SK-MEL-5 (cell line): ENCODE measurements around the gene DSP. TPM values are rescaled to one million over a fixed set of nuclear protein-coding genes. Genes with fewer than 3 reads are reported as not detected.

Experiments
- DNase-seq: peaks from one replicate; pipeline ENCODE4 v3.0.0-alpha.2; 2016; ENCODE audit warnings: low read depth, low spot score
- in situ Hi-C: cut with HindIII; loops from 2 replicates; pipeline ENCODE4 v1.10.0; 2016; ENCODE audit warnings: low sequenced_read_pairs, high pct_unique_total_duplicates, low pct_unique_long_range_greater_than_20kb
- total RNA-seq: library from RNA; depleted of rRNA; stranded (reverse); fragments of >200 nt; shearing (Covaris generic); gene quantifications from 2 replicates; pipeline ENCODE4 v1.2.3, GENCODE V29; 2014; rRNA removed

The DSP gene
- total RNA-seq, 1 experiment from 2014 or later, result 2.0 TPM

GRCh38 chr6:7617801-7618764 lies 76.6 kb downstream of the DSP start:
- DNase-seq, result peak; percentile 98
- in situ Hi-C loops, result loop anchor here (25.0 kb wide), 1 partner anchor 331 kb away; no protein-coding TSS in a partner anchor

GRCh38 chr6:7621761-7622160 lies 80.3 kb downstream of the DSP start:
- in situ Hi-C loops, result loop anchor here (25.0 kb wide), 1 partner anchor 334 kb away; no protein-coding TSS in a partner anchor
- no peak for DNase-seq

- in situ Hi-C loops, result loop anchor here (25.0 kb wide), 1 partner anchor 338 kb away; no protein-coding TSS in a partner anchor
- DNase-seq, result peak; percentile 100
These were observed 83.6 kb downstream of the DSP start for GRCh38 chr6:7624796-7625710.

- in situ Hi-C loops, result no loop called here
- DNase-seq, result no peak
These were observed 87.0 kb downstream of the DSP start for GRCh38 chr6:7628479-7628878.

GRCh38 chr6:7628909-7629308 lies 87.4 kb downstream of the DSP start:
- no peak for DNase-seq
- in situ Hi-C loops, result no loop called here

GRCh38 chr6:7629321-7629720 lies 87.8 kb downstream of the DSP start:
- in situ Hi-C loops, result no loop called here
- no peak for DNase-seq

- no peak for DNase-seq
- in situ Hi-C loops, result no loop called here
These were observed 89.3 kb downstream of the DSP start for GRCh38 chr6:7630792-7631191.

- DNase-seq, result no peak
- in situ Hi-C loops, result no loop called here
These were observed 90.0 kb downstream of the DSP start for GRCh38 chr6:7631466-7631865.

GRCh38 chr6:7632501-7633290 lies 91.2 kb downstream of the DSP start:
- no peak for DNase-seq

GRCh38 chr6:7633361-7633760 lies 91.9 kb downstream of the DSP start:
- in situ Hi-C loops, result no loop called here
- DNase-seq, result no peak

More at GRCh38 chr6:7632501-7633290, 91.2 kb downstream of the DSP start:
- in situ Hi-C loops, result no loop called here

GRCh38 chr6:7636151-7636550 lies 94.7 kb downstream of the DSP start:
- no peak for DNase-seq
- in situ Hi-C loops, result no loop called here

Other genes starting within 250 kb of the DSP start
- gene SSR1, start 228.5 kb upstream of the DSP start, total RNA-seq, result 231 and 238 TPM in 2 replicates
- gene CAGE1, start 151.9 kb upstream of the DSP start, total RNA-seq, result 0.13 and 0.40 TPM in 2 replicates
- 32.8 and 38.4 TPM in 2 replicates for gene RIOK1, start 151.9 kb upstream of the DSP start, total RNA-seq
- gene SNRNP48, start 48.5 kb downstream of the DSP start, total RNA-seq, result 15.8 and 16.7 TPM in 2 replicates
- gene BMP6, start 184.4 kb downstream of the DSP start, total RNA-seq, result 0.05 TPM in 2 replicates